GM19099 (cell line): ENCODE results near the gene ZNF500.
A peak's percentile ranks its signal among the peaks of the same experiment; 100 is the strongest.

Experiments used
- POLR2A ChIP-seq: IDR thresholded peaks from 3 replicates; pipeline ENCODE4 v1.6.1; 2011; ENCODE audit warnings: low read depth; ENCODE audit not compliant: insufficient read length; ENCODE audit errors: extremely low read depth

The ZNF500 gene

DNA sequence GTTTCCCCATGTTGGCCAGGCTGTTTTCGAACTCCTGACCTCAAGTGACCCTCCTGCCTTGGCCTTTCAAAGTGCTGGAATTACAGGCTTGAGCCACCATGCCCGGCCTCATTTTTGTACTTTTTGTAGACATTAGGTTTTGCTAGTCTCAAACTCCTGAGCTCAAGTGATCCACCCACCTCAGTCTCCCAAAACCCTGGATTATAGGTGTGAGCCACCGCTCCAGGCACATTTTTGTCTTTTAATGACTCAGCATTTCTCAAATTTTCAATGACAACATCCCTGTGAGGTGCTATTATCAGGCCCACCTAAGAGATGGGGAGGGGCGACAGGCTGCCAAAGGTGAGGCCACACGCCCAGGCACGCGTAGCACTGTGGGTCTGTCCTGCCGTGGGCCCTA lies 20.1 kb upstream of the ZNF500 start:
- TF ChIP-seq POLR2A: no peak

GRCh38 chr16:4785758-4786433 lies 18.9 kb upstream of the ZNF500 start:
- no peak for TF ChIP-seq POLR2A

DNA sequence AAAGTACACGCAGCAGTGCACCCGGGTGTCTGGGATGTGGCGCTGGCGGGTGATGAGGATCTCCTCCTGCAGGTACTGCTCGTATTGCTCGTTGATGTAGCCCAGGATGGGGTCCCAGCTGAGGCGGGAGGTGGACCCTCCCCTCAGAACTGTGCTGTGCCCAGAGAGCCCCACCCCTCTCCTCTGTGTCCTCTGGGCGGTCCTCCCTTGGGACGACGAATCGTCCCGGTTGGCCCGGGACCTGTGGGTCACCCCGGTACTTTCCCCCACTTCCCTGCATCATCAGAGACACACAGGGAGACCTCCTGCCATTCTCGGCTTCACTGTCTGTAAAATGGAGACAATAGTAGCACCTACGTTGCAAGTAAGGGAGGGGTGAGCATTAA lies 17.0 kb upstream of the ZNF500 start:
- TF ChIP-seq POLR2A: no peak

DNA sequence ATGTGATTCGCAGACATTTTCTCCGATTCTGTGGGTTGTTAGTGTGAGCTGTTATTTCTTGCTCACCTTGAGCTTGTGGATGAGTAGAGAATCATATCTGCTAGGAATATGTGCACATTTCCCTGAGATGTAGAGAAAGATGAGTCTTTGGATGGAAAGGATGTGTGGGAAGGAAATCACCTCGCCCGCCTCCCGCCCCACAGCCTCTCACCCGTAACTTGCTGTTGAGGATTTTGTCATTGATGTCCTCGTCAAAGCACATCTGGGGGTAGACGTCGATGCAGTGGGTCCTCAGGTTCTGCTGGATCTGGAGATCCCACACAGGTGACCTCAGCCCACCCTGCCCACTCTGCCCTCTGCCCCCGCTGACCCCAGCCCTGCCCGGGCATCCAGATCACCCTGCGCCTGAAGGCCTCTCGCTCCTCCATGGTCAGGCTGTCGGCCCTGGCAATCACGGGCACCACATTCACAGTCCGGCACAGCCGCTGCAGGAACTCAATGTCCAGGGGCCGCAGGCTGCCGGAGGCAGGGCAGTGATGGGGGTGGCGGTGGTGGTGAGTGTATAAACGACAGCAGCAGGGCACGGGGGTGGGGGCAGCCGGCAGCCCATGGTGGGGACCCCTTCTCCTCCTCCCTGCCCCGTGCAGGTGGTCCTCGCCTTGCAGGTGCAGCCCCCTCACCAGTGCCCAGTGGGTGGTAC lies 16.4 kb upstream of the ZNF500 start:
- TF ChIP-seq POLR2A: no peak

GRCh38 chr16:4780235-4780634 lies 13.3 kb upstream of the ZNF500 start:
- no peak for TF ChIP-seq POLR2A

DNA sequence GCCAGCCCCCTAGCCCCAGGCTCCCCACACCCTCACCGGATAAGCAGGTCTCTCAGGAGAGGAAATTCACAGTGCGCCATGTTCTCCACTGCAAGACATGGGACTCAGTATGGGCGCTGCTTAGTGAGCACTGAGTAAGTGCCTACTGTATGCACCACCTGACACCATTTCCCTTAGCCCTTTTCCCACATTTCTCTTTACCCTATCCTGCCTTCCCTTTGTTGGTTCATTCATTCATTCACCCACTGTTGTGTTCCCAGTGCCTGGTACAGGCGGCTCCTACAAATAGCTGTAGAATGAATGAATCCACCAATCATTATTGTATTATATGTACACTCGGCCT lies 11.1 kb upstream of the ZNF500 start:
- TF ChIP-seq POLR2A: no peak

DNA sequence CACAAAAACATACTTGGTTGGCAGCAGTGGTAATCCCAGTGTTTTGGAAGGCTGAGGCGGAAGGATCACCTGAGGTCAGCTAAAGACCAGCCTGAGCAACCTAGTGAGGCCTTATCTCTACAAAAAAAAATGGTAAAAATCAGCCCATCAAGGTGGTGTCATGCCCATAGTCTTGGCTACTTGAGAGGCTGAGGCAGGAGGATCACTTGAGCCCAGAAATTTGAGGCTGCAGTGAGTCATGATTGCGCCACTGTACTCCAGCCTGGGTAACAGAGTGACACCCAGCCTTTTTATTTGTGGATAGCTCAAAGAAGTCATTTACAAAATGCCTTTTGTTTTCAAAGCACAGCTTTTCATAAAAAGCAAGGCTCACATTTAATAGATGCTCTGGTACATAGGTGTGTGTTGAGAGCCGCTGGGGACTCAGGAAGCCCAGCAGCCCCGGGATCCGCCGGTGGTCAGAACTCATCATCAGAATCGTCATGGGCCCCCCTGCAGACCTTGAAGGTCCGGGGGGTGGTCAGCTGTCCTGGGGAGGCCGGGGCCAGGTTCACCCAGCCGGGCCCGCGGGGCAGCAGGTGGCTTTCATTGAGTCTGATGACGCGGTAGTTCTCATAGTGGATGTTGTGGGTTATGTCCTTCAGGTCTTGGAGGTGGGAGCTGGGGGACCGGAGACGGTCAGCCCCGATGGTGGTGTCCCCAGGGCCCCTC lies 10.5 kb upstream of the ZNF500 start:
- no peak for TF ChIP-seq POLR2A

- no peak for TF ChIP-seq POLR2A
These were observed 9.3 kb upstream of the ZNF500 start for GRCh38 chr16:4776141-4776705.

DNA sequence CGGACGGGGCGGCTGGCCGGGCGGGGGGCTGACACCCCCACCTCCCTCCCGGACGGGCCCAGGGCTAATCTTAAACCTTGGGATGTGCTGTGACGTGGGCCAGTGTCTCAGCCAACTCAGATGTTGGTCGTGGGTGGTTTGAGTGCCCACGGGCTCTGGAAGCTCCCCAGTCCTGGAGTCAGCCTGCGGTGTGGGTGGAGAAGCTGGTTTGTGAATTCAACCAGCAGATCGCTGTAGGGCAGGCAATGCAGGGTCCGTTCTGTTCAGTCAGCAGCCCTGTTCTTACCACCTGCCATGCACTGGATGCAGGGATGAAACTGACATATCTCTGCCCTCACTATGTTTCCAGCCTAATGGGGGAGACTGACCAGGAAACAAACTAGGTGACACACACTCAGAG lies 8.0 kb upstream of the ZNF500 start:
- no peak for TF ChIP-seq POLR2A

GRCh38 chr16:4772351-4772750 lies 5.4 kb upstream of the ZNF500 start:
- no peak for TF ChIP-seq POLR2A

DNA sequence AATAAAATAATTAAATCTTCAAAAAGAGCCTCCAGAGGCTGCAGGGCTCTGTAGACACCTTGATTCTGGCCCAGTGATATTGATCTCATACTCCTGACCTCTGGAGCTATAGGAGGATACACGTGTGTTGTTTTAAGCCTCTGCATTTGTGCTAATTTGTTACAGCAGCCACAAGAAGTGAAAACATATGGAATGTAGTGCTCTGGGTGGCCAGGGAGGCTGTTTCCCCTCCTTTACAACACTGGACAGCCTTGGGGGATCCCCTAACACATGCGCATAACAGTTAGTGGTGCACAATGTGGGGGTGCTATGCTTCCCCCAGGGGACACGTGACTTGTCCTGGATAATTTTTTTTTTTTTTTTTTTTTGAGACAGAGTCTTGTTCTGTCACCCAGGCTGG lies 4.7 kb upstream of the ZNF500 start:
- TF ChIP-seq POLR2A: no peak

- TF ChIP-seq POLR2A: no peak
These were observed 2.3 kb upstream of the ZNF500 start for GRCh38 chr16:4769306-4769638.

DNA sequence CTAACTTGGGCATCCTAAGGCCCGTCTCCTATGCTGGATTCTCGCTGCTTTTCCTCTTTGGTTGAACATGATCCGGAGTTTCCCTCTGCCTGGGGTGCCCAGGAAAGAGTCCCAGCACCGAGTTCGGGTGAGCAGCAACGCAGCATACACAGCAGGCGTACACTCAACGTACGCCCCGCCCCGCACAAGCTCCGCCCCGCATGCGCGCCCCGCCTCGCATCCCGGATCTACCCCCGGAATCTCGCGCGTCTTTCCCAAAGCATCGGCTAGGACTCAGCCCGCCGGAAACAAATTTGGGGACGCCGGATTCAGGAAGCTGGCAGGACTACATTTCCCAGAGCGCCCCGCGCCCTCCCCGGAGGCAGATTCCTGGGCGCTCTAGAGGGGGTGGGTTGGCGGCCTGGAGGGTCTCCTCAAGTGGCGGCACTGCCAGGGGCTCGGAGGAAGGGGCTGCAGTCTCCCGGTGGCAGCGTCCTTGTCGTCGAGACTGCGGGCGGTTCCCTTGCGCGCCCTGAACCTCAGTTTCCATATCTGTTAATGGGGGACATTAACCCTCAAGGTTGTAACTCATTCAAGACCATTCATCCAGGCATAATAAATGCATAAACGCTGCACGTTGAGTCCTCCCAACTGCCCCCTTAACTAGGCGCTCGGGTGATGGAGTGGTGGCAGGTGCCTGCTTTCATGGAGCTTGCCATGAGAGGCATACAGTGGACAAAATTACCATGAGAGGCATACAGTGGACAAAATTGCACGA lies 1.8 kb upstream of the ZNF500 start:
- TF ChIP-seq POLR2A: peak; percentile 88

GRCh38 chr16:4767872-4768548 lies 1.0 kb upstream of the ZNF500 start:
- TF ChIP-seq POLR2A: no peak

DNA sequence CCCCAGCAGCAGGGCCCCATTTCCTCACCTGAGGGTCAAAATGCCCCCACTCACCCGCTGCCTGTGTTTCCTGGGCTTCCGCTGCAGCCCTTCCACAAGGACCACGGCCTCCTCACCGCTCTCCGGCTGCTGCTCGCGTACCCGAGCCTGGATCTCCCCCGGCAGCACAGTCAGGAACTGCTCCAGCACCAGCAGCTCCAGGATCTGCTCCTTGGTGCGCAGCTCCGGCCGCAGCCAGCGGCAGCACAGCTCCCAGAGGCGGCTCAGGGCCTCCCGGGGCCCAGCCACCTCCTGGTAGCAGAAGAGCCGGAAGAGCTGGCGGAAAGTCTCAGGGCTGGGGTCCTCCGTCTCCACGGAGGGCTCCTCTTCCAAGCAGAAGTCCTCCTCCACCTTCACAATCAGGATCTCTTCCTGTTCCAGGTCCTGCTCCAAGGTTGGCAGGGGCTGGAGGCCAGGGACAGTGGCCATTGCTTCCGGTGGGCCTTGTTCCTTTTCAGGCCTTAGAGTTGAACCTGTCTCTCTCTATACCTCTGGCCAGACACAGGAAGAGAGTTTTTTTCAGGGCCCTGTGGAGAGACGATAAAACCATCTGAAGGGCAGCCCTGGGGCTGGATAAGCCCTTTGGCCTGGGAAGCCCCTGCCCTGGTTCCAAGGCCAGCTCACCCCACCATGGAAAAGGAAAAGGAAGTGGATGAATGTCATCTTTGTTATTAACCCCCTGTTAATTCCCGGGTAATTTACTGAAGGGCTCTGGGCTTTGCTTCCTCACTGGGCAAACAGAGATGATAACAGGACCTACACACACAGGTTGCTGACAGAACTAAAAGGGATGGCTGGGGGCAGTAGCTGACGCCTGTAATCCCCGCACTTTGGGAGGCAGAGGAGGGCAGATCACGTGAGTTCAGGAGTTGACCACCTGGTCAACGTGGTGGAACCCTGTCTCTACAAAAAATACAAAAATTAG lies 1.2 kb downstream of the ZNF500 start:
- no peak for TF ChIP-seq POLR2A
